Adipocyte (in vitro differentiated cells): ENCODE data around the gene RPS2.
"Not testable (repeated sequence)": the region's sequence is repeated elsewhere in the genome, so short reads cannot be mapped to it uniquely, and the experiment has no call there.

ENCODE experiments used
- DNase-seq: peaks from one replicate; pipeline ENCODE4 v3.0.0-alpha.2; 2015; ENCODE audit warnings: low read depth
- H3K27me3 ChIP-seq: replicated peaks from 2 replicates; pipeline ENCODE4 v1.7.0; 2013; ENCODE audit warnings: mild to moderate bottlenecking, low read length, moderate library complexity; ENCODE audit not compliant: control insufficient read depth, insufficient read depth
- H3K36me3 ChIP-seq: 2 replicates; pipeline ENCODE4 v1.7.0; 2013; ENCODE audit warnings: low read length, mild to moderate bottlenecking, moderate library complexity; ENCODE audit not compliant: control insufficient read depth, insufficient read depth, severe bottlenecking
- H3K4me1 ChIP-seq: 2 replicates; pipeline ENCODE4 v1.7.0; 2013; ENCODE audit warnings: mild to moderate bottlenecking, low read length, moderate library complexity; ENCODE audit not compliant: control insufficient read depth, insufficient read depth
- H3K4me3 ChIP-seq: 2 replicates; pipeline ENCODE4 v1.7.0; 2013; ENCODE audit warnings: mild to moderate bottlenecking, low read length, moderate library complexity
- H3K9ac ChIP-seq: 2 replicates; pipeline ENCODE4 v1.7.0; 2013; ENCODE audit warnings: mild to moderate bottlenecking, low read length, moderate library complexity
- H3K9me3 ChIP-seq: 2 replicates; pipeline ENCODE4 v1.7.0; 2013; ENCODE audit warnings: mild to moderate bottlenecking, low read length, moderate library complexity; ENCODE audit not compliant: control insufficient read depth

RPS2 gene

DNA sequence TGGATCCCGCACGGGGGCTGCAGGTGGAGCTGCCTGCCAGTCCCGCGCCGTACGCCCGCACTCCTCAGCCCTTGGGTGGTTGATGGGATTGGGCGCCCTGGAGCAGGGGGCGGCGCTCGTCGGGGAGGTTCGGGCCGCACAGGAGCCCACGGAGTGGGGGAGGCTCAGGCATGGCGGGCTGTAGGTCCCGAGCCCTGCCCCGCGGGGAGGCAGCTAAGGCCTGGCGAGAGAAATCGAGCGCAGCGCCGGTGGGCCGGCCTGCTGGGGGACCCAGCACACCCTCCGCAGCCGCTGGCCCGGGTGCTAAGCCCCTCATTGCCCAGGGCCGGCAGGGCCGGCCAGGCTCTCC, 6.5 kb downstream of the RPS2 start:
- Histone ChIP-seq H3K36me3 (peaks cover 21% of the 10 kb centered on the region), H3K4me1 (peaks cover 22% of the 10 kb centered on the region)
- H3K9me3 ChIP-seq, H3K9ac ChIP-seq, DNase-seq, H3K4me3 ChIP-seq, H3K27me3 ChIP-seq: not testable (repeated sequence)

DNA sequence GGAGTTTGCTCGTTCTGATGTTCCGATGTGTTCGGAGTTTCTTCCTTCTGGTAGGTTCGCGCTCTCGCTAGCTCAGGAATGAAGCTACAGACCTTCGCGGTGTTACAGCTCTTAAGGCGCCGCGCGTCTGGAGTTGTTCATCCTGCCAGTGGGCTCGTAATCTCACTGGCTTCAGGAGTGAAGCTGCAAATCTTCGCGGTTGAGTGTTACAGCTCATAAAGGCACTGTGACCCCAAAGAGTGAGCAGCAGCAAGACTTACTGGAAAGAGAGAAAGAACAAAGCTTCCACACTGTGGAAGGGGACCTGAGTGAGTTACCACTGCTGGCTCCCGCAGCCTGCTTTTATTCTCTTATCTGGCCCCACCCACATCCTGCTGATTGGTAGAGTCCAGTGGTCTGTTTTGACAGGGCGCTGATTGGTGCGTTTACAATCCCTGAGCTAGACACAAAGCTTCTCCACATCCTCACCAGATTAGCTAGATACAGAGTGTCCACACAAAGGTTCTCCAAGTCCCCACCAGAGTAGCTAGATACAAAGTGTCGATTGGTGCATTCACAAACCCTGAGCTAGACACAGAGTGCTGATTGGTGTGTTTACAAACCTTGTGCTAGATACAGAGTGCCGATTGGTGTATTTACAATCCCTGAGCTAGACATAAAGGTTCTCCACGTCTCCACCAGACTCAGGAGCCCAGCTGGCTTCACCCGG, 7.0 kb downstream of the RPS2 start:
- not testable (repeated sequence) for H3K9ac ChIP-seq, H3K27me3 ChIP-seq, DNase-seq, H3K4me3 ChIP-seq, H3K9me3 ChIP-seq
- peaks cover 17% of the 10 kb centered on the region for H3K4me1 ChIP-seq
- H3K36me3 ChIP-seq: peaks cover 16% of the 10 kb centered on the region

- Histone ChIP-seq H3K9me3 (no peaks in the 10 kb centered on the region), H3K36me3 (no peaks in the 10 kb centered on the region), H3K4me1 (no peaks in the 10 kb centered on the region), H3K27me3 (no peaks in the 10 kb centered on the region), H3K4me3 (no peak overlapping the region), H3K9ac (no peak overlapping the region)
- no peak for DNase-seq
Observed at GRCh38 chr16:1953734-1954133, 10.9 kb downstream of the RPS2 start.

- H3K36me3 ChIP-seq: no peaks in the 10 kb centered on the region
- DNase-seq: no peak
- no peak overlapping the region for H3K4me3 ChIP-seq
- no peaks in the 10 kb centered on the region for H3K4me1 ChIP-seq
- no peaks in the 10 kb centered on the region for H3K27me3 ChIP-seq
- H3K9ac ChIP-seq: no peak overlapping the region
- no peaks in the 10 kb centered on the region for H3K9me3 ChIP-seq
Observed at GRCh38 chr16:1950559-1950958, 14.1 kb downstream of the RPS2 start.

GRCh38 chr16:1950047-1950446, 14.6 kb downstream of the RPS2 start:
- Histone ChIP-seq H3K27me3 (no peaks in the 10 kb centered on the region), H3K36me3 (no peaks in the 10 kb centered on the region), H3K4me3 (no peak overlapping the region), H3K9me3 (no peaks in the 10 kb centered on the region), H3K9ac (no peak overlapping the region), H3K4me1 (no peaks in the 10 kb centered on the region)
- DNase-seq: no peak

DNA sequence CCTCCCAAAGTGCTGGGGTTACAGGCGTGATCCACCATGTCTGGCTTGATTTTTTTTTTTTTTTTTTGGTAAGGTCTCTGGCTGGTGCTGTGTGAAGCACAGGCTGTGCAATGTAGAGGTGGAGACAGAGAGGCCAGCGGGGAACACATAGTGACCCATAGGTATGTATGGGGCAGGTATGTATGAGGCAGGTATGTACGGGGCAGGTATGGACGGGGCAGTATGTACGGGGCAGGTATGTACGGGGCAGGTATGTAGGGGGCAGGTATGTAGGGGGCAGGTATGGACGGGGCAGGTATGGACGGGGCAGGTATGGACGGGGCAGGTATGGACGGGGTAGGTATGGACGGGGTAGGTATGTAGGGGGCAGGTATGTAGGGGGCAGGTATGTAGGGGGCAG, 15.1 kb downstream of the RPS2 start:
- Histone ChIP-seq H3K9me3 (no peaks in the 10 kb centered on the region), H3K27me3 (no peaks in the 10 kb centered on the region), H3K4me3 (no peak overlapping the region), H3K9ac (no peak overlapping the region), H3K36me3 (no peaks in the 10 kb centered on the region), H3K4me1 (no peaks in the 10 kb centered on the region)
- DNase-seq: no peak

DNA sequence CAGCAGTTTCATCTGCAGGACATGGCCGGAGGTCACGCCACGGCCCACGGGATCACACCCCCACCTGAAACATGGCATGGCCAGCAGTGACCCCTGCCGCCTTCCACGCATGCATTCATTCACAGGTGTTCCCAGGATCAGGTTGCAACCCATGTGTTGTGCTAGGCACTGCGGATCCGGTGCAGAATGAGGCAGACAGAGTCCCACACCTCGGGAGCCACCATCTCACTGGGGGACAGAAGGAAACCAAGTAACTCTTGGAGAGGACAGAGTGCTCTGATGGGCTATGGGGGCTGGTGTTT, 17.3 kb downstream of the RPS2 start:
- DNase-seq: no peak
- no peaks in the 10 kb centered on the region for H3K9me3 ChIP-seq

DNA sequence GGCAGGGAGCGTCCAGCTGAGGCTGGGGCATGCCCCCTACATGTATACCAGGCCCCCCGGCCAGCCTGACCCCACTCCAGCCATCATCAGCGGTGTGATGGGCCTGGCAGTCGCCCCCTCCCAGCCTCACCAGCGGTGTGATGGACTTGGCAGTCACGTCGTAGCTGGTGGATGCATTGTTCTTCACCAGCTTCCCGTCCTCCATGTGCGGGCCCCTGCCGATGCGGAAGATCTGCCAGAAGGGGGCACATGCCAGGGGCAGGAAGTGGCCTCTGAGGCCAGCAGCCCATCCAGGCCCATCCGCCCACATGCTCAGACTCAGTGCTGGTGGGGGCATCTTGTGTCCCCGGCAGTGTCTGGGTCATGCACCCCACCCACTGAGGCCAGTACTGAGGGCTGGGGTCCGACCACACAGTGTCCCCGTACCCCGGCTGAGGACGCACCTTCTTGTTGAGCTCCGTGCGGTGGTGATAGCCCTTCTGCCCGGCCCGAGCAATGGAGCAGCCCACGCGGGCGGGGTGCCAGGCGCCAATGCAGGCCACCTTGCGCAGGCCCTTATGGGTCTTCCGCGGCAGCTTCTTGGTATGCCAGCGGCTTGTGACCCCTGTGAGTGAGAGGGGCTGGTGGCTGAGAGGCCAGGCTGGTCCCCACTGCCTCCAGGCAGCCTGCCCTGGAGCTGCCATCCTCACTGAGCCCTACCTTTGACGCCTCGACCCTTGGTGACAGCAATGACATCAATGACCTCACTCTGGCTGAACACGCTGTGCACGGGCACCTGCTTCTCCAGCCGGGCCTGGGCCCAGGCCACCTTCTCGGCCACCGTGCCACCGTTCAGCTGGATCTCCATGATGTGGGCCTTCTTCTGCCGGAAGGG, 17.9 kb downstream of the RPS2 start:
- no peaks in the 10 kb centered on the region for H3K27me3 ChIP-seq
- H3K4me3 ChIP-seq: no peak overlapping the region
- H3K36me3 ChIP-seq: no peaks in the 10 kb centered on the region
- no peak for DNase-seq
- no peaks in the 10 kb centered on the region for H3K9me3 ChIP-seq
- H3K9ac ChIP-seq: no peak overlapping the region
- peaks cover 10% of the 10 kb centered on the region for H3K4me1 ChIP-seq

More for the DNA sequence above, 17.3 kb downstream of the RPS2 start:
- Histone ChIP-seq H3K4me1 (peaks cover 5% of the 10 kb centered on the region), H3K27me3 (no peaks in the 10 kb centered on the region), H3K9ac (no peak overlapping the region), H3K4me3 (no peak overlapping the region), H3K36me3 (no peaks in the 10 kb centered on the region)

- Histone ChIP-seq H3K4me3 (no peak overlapping the region), H3K4me1 (peaks cover 17% of the 10 kb centered on the region), H3K9me3 (no peaks in the 10 kb centered on the region), H3K9ac (no peak overlapping the region), H3K36me3 (peaks cover 2% of the 10 kb centered on the region), H3K27me3 (no peaks in the 10 kb centered on the region)
- no peak for DNase-seq
Observed at GRCh38 chr16:1945559-1946391, 18.9 kb downstream of the RPS2 start.

DNA sequence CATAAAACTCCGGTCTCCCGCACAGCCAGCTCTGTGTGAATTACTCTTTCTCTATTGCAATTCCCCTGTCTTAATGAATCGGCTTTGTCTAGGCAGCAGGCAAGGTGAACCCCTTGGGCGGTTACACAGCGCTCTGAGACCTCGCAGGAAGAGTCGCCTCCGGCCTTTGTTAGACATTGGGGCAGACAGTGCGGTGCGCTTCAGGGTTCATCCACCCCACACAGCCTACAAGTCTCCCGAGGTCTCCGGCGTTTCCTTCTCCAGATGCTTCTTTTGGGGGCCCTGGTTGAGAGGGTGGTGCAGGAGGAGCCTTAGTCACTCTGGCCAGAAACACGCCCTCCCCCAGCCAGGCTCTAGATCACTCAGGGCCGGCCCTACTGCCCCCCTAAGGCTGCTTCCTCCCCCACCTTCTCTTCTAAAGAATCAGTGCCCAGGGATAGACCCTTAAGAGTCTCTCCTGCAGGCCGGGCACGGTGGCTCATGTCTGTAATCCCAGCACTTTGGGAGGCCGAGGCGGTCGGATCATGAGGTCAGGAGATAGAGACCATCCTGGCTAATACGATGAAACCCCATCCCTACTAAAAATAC, 19.9 kb downstream of the RPS2 start:
- Histone ChIP-seq H3K27me3 (no peaks in the 10 kb centered on the region), H3K4me3 (no peak overlapping the region), H3K9ac (no peak overlapping the region), H3K4me1 (peaks cover 17% of the 10 kb centered on the region), H3K9me3 (no peaks in the 10 kb centered on the region), H3K36me3 (peaks cover 7% of the 10 kb centered on the region)
- DNase-seq: no peak
